ENCODE measurements around the gene TPRG1L.

The TPRG1L gene

GRCh38 chr1:3597599-3597964, 27.2 kb upstream of the TPRG1L start:
- peaks cover 5% of the 10 kb centered on the region; the same call in 1 of the 2 replicates for H3K27me3 ChIP-seq (ENCODE audit: insufficient read depth, low read length)
- no peak overlapping the region for H2AFZ ChIP-seq (ENCODE audit: low read length)
- no peaks in the 10 kb centered on the region for H3F3A ChIP-seq (ENCODE audit: insufficient read depth, low read length)
- H4K20me1 ChIP-seq (ENCODE audit: insufficient read depth, low read length), result no peaks in the 10 kb centered on the region
- no peak overlapping the region for H3K27ac ChIP-seq (ENCODE audit: low read depth, low read length, poor library complexity, severe bottlenecking)
- H3K4me2 ChIP-seq (ENCODE audit: low read length), result peak overlapping the region; percentile 16; the same call in 1 of the 2 replicates
- H3K9me2 ChIP-seq (ENCODE audit: low read depth, low read length), result no peaks in the 10 kb centered on the region
- H3K4me1 ChIP-seq (ENCODE audit: insufficient read depth, low read length, severe bottlenecking), result peaks cover 7% of the 10 kb centered on the region
- TF ChIP-seq EZH2 (IDR thresholded peaks at IDR 0.05; ENCODE audit: borderline replicate concordance, low read length), result no peak
- TF ChIP-seq, protein P1, sequence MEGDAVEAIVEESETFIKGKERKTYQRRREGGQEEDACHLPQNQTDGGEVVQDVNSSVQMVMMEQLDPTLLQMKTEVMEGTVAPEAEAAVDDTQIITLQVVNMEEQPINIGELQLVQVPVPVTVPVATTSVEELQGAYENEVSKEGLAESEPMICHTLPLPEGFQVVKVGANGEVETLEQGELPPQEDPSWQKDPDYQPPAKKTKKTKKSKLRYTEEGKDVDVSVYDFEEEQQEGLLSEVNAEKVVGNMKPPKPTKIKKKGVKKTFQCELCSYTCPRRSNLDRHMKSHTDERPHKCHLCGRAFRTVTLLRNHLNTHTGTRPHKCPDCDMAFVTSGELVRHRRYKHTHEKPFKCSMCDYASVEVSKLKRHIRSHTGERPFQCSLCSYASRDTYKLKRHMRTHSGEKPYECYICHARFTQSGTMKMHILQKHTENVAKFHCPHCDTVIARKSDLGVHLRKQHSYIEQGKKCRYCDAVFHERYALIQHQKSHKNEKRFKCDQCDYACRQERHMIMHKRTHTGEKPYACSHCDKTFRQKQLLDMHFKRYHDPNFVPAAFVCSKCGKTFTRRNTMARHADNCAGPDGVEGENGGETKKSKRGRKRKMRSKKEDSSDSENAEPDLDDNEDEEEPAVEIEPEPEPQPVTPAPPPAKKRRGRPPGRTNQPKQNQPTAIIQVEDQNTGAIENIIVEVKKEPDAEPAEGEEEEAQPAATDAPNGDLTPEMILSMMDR (IDR thresholded peaks at IDR 0.05; ENCODE audit: low read length), result no peak
- H3K79me2 ChIP-seq (ENCODE audit: insufficient read depth, low read length), result no peaks in the 10 kb centered on the region
- H3K4me3 ChIP-seq (ENCODE audit: low read depth, low read length, poor library complexity, severe bottlenecking), result no peak overlapping the region
- H3K9ac ChIP-seq (ENCODE audit: low read length), result no peak overlapping the region
- no peaks in the 10 kb centered on the region for H3K9me3 ChIP-seq (ENCODE audit: low read length)
- no peaks in the 10 kb centered on the region for H3K36me3 ChIP-seq (ENCODE audit: insufficient read depth, low read length)

GRCh38 chr1:3598051-3598491, 26.7 kb upstream of the TPRG1L start:
- no peak for TF ChIP-seq EZH2 (IDR thresholded peaks at IDR 0.05; ENCODE audit: borderline replicate concordance, low read length)
- Histone ChIP-seq H3K79me2 (ENCODE audit: insufficient read depth, low read length) (no peaks in the 10 kb centered on the region), H3F3A (ENCODE audit: insufficient read depth, low read length) (no peaks in the 10 kb centered on the region), H3K4me1 (ENCODE audit: insufficient read depth, low read length, severe bottlenecking) (peaks cover 7% of the 10 kb centered on the region), H3K36me3 (ENCODE audit: insufficient read depth, low read length) (no peaks in the 10 kb centered on the region), H3K27me3 (ENCODE audit: insufficient read depth, low read length) (peaks cover 5% of the 10 kb centered on the region; the same call in 1 of the 2 replicates), H3K4me3 (ENCODE audit: low read depth, low read length, poor library complexity, severe bottlenecking) (no peak overlapping the region), H2AFZ (ENCODE audit: low read length) (no peak overlapping the region), H4K20me1 (ENCODE audit: insufficient read depth, low read length) (no peaks in the 10 kb centered on the region), H3K9me2 (ENCODE audit: low read depth, low read length) (no peaks in the 10 kb centered on the region), H3K9me3 (ENCODE audit: low read length) (no peaks in the 10 kb centered on the region), H3K9ac (ENCODE audit: low read length) (no peak overlapping the region), H3K27ac (ENCODE audit: low read depth, low read length, poor library complexity, severe bottlenecking) (no peak overlapping the region), H3K4me2 (ENCODE audit: low read length) (peak overlapping the region; percentile 16; the same call in 1 of the 2 replicates)

GRCh38 chr1:3598522-3599285, 26.1 kb upstream of the TPRG1L start:
- Histone ChIP-seq H3K4me1 (ENCODE audit: insufficient read depth, low read length, severe bottlenecking) (peaks cover 7% of the 10 kb centered on the region), H3K36me3 (ENCODE audit: insufficient read depth, low read length) (no peaks in the 10 kb centered on the region), H3F3A (ENCODE audit: insufficient read depth, low read length) (no peaks in the 10 kb centered on the region), H3K27me3 (ENCODE audit: insufficient read depth, low read length) (peaks cover 5% of the 10 kb centered on the region; the same call in 1 of the 2 replicates), H4K20me1 (ENCODE audit: insufficient read depth, low read length) (no peaks in the 10 kb centered on the region), H2AFZ (ENCODE audit: low read length) (no peak overlapping the region), H3K9me2 (ENCODE audit: low read depth, low read length) (no peaks in the 10 kb centered on the region), H3K79me2 (ENCODE audit: insufficient read depth, low read length) (no peaks in the 10 kb centered on the region), H3K4me2 (ENCODE audit: low read length) (no peak overlapping the region), H3K9me3 (ENCODE audit: low read length) (no peaks in the 10 kb centered on the region), H3K27ac (ENCODE audit: low read depth, low read length, poor library complexity, severe bottlenecking) (no peak overlapping the region), H3K4me3 (ENCODE audit: low read depth, low read length, poor library complexity, severe bottlenecking) (no peak overlapping the region), H3K9ac (ENCODE audit: low read length) (no peak overlapping the region)
- TF ChIP-seq, protein P1 (IDR thresholded peaks at IDR 0.05; ENCODE audit: low read length), result no peak
- no peak for TF ChIP-seq EZH2 (IDR thresholded peaks at IDR 0.05; ENCODE audit: borderline replicate concordance, low read length)

All from OCI-LY1 (cell line).